ENCODE measurements around the gene PLCG2. TPM values are rescaled to one million over a fixed set of nuclear protein-coding genes. Genes with fewer than 3 reads are reported as not detected.

PLCG2 gene
- polyA plus RNA-seq, 1 donor from 2014 or later, result not detected

DNA sequence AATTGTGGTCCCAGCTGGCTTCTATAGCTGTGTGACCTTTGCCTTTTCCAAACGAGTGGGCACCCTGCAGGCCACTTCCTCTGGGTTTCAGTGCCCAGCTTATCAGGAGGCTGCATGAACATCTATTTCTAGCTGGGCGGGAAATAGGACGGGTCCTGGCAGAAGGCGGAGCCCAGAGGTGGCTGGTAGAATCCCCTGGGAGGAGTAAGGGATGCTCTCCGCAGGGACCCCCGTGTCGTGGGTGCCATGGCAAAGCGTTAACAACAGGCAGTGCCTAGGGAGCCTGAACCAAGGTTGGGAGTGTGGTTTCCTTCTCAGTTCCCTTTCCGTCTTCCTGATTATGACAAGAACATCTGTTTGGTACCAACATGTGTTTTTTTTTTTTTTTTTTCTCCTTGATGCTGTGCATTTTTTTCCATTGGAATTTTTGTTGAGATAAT is 58.2 kb downstream of the PLCG2 start:
- H3F3A ChIP-seq (ENCODE audit: insufficient read depth, low read length, poor library complexity, severe bottlenecking), result no peaks in the 10 kb centered on the region

DNA sequence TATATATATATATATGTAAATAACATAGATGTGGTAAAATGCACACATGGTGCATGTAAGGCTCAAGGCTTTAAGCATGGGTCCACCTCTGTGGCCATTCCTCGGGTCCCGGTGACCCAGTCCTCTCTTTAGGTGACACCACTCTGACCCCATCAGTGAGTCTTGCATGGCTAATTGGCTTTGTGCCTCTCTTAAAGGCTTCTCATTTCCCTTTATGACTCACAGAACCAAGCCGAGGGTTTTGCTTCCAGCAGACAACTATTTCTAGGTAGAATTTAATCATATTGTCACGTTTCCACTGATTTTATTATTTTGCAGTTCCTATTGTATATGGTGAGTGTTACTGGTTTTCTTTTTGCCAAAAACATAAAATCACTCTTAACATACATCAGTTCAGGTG is 59.7 kb downstream of the PLCG2 start:
- TF ChIP-seq MXI1 (conservative IDR thresholded peaks at IDR 0.05; ENCODE audit: poor library complexity, severe bottlenecking), result no peak
- no peaks in the 10 kb centered on the region for H4K20me1 ChIP-seq (ENCODE audit: insufficient read depth)
- no peaks in the 10 kb centered on the region for H3F3A ChIP-seq (ENCODE audit: insufficient read depth, low read length, poor library complexity, severe bottlenecking)
- H3K27me3 ChIP-seq (ENCODE audit: insufficient read depth, low read depth, low read length), result no peaks in the 10 kb centered on the region
- H2AFZ ChIP-seq (ENCODE audit: low read depth, low read length), result no peak overlapping the region
- H3K4me2 ChIP-seq (ENCODE audit: low read length), result no peak overlapping the region
- H3K36me3 ChIP-seq (ENCODE audit: insufficient read depth, low read length), result no peaks in the 10 kb centered on the region
- no peak overlapping the region for H3K9ac ChIP-seq (ENCODE audit: low read length)
- no peaks in the 10 kb centered on the region for H3K79me2 ChIP-seq (replicated peaks; ENCODE audit: insufficient read depth, low read length)
- H3K27ac ChIP-seq (ENCODE audit: low read length), result no peak overlapping the region
- H3K4me3 ChIP-seq (ENCODE audit: low read length), result no peak overlapping the region
- no peaks in the 10 kb centered on the region for H3K9me3 ChIP-seq (ENCODE audit: low read length)
- H3K9me2 ChIP-seq (ENCODE audit: insufficient read depth, low read length), result no peaks in the 10 kb centered on the region

More for the DNA sequence above, 58.2 kb downstream of the PLCG2 start:
- Histone ChIP-seq H3K27ac (ENCODE audit: low read length) (no peak overlapping the region), H2AFZ (ENCODE audit: low read depth, low read length) (no peak overlapping the region), H3K9me2 (ENCODE audit: insufficient read depth, low read length) (no peaks in the 10 kb centered on the region), H3K27me3 (ENCODE audit: insufficient read depth, low read depth, low read length) (no peaks in the 10 kb centered on the region), H3K9me3 (ENCODE audit: low read length) (no peaks in the 10 kb centered on the region), H3K36me3 (ENCODE audit: insufficient read depth, low read length) (no peaks in the 10 kb centered on the region), H3K9ac (ENCODE audit: low read length) (no peak overlapping the region), H3K79me2 (replicated peaks; ENCODE audit: insufficient read depth, low read length) (no peaks in the 10 kb centered on the region), H4K20me1 (ENCODE audit: insufficient read depth) (no peaks in the 10 kb centered on the region), H3K4me2 (ENCODE audit: low read length) (no peak overlapping the region), H3K4me3 (ENCODE audit: low read length) (no peak overlapping the region)
- no peak for TF ChIP-seq EZH2 (IDR thresholded peaks at IDR 0.05; ENCODE audit: borderline replicate concordance, insufficient read depth, low read length, poor library complexity, severe bottlenecking)
- TF ChIP-seq POLR2AphosphoS5 (IDR thresholded peaks at IDR 0.05), result no peak
- no peak for TF ChIP-seq SMC3 (conservative IDR thresholded peaks at IDR 0.05; ENCODE audit: poor library complexity)
- no peak for TF ChIP-seq RAD21 (conservative IDR thresholded peaks at IDR 0.05)
- TF ChIP-seq, protein P1, sequence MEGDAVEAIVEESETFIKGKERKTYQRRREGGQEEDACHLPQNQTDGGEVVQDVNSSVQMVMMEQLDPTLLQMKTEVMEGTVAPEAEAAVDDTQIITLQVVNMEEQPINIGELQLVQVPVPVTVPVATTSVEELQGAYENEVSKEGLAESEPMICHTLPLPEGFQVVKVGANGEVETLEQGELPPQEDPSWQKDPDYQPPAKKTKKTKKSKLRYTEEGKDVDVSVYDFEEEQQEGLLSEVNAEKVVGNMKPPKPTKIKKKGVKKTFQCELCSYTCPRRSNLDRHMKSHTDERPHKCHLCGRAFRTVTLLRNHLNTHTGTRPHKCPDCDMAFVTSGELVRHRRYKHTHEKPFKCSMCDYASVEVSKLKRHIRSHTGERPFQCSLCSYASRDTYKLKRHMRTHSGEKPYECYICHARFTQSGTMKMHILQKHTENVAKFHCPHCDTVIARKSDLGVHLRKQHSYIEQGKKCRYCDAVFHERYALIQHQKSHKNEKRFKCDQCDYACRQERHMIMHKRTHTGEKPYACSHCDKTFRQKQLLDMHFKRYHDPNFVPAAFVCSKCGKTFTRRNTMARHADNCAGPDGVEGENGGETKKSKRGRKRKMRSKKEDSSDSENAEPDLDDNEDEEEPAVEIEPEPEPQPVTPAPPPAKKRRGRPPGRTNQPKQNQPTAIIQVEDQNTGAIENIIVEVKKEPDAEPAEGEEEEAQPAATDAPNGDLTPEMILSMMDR (IDR thresholded peaks at IDR 0.05; ENCODE audit: poor library complexity, severe bottlenecking), result no peak
- TF ChIP-seq TAF1 (IDR thresholded peaks at IDR 0.05; ENCODE audit: low read depth), result no peak
- no peak for TF ChIP-seq EP300 (conservative IDR thresholded peaks at IDR 0.05; ENCODE audit: poor library complexity, severe bottlenecking)

DNA sequence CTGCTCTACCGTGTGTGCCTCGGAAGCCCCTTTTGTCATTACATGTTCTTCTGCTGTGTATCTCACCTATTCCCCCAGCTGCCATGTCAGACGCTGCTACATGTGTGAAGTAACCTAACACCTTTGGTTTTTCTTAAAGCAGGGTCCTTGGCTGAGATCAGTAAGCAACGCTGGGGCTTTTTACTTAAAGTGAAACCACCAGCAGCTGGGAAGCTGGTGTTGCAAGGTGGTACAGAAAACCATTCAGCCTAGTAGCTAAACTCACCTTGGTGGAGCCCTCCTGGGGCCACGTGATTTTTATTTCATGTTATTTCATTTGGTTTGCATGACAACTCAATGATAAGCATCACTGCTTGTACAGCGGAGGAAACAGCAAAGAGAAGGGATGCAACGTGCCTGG is 62.6 kb downstream of the PLCG2 start:
- TF ChIP-seq EZH2 (IDR thresholded peaks at IDR 0.05; ENCODE audit: borderline replicate concordance, insufficient read depth, low read length, poor library complexity, severe bottlenecking), result no peak
- no peaks in the 10 kb centered on the region for H3K79me2 ChIP-seq (replicated peaks; ENCODE audit: insufficient read depth, low read length)

More for the DNA sequence above, 62.6 kb downstream of the PLCG2 start:
- no peak overlapping the region for H3K4me3 ChIP-seq (ENCODE audit: low read length)
- H3K36me3 ChIP-seq (ENCODE audit: insufficient read depth, low read length), result no peaks in the 10 kb centered on the region
- H3K9me2 ChIP-seq (ENCODE audit: insufficient read depth, low read length), result no peaks in the 10 kb centered on the region
- no peak overlapping the region for H2AFZ ChIP-seq (ENCODE audit: low read depth, low read length)
- no peaks in the 10 kb centered on the region for H3K27me3 ChIP-seq (ENCODE audit: insufficient read depth, low read depth, low read length)
- no peaks in the 10 kb centered on the region for H3F3A ChIP-seq (ENCODE audit: insufficient read depth, low read length, poor library complexity, severe bottlenecking)
- H3K9me3 ChIP-seq (ENCODE audit: low read length), result no peaks in the 10 kb centered on the region
- H4K20me1 ChIP-seq (ENCODE audit: insufficient read depth), result no peaks in the 10 kb centered on the region
- no peak overlapping the region for H3K27ac ChIP-seq (ENCODE audit: low read length)
- no peak overlapping the region for H3K9ac ChIP-seq (ENCODE audit: low read length)
- no peak overlapping the region for H3K4me2 ChIP-seq (ENCODE audit: low read length)
